Measurements from ENCODE around the gene NACC2.

DNA sequence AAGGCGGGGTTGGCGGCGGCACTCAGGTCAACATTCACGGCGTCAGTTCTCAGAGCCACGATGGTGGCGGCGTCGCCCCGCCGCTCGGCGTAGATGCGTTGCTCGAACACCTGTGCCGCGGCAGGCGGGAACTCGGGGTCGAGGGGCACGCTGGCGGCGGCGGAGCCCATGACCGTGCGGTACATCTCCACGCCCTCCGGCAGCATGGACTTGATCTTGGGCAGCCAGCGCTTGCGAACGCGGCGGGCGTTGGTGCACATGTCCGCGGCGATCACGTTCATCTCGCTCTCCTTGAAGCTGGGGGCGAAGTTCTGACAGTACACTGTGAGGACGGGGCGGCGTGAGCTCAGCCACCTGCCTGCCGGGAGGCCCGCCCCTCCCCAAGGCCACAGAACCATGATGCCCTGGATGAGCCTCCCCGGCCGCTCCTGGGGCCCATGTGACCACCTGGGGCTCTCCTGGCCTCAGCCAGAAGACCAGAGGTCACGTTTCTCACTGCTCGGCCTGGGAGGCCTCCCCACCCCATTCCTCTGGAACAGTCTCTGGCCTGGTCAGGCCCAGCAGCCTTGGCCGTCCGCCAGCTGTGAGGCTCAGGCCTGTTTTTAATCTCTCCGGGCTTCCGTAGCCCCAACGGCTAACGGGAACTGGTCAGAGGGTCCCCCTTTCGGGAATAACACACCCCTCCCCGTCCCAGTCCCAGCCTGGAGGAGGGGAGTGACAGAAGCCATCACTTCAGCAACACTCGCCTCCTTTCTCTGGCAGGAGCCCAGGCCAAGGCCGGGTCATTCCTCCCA is 83.2 kb downstream of the NACC2 start:
- TF ChIP-seq, protein P1, sequence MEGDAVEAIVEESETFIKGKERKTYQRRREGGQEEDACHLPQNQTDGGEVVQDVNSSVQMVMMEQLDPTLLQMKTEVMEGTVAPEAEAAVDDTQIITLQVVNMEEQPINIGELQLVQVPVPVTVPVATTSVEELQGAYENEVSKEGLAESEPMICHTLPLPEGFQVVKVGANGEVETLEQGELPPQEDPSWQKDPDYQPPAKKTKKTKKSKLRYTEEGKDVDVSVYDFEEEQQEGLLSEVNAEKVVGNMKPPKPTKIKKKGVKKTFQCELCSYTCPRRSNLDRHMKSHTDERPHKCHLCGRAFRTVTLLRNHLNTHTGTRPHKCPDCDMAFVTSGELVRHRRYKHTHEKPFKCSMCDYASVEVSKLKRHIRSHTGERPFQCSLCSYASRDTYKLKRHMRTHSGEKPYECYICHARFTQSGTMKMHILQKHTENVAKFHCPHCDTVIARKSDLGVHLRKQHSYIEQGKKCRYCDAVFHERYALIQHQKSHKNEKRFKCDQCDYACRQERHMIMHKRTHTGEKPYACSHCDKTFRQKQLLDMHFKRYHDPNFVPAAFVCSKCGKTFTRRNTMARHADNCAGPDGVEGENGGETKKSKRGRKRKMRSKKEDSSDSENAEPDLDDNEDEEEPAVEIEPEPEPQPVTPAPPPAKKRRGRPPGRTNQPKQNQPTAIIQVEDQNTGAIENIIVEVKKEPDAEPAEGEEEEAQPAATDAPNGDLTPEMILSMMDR (IDR thresholded peaks at IDR 0.05): no peak
- TF ChIP-seq POLR2A (IDR thresholded peaks at IDR 0.05): no peak

Measured in right lobe of liver (tissue), 4 donors.